SH-SY5Y (cell line): ENCODE data around the gene SPRR2D.

Experiments
- GATA2 ChIP-seq: IDR thresholded peaks from 2 replicates; pipeline ENCODE4 v1.6.1; 2011; ENCODE audit warnings: mild to moderate bottlenecking, low read depth, low read length
- GATA3 ChIP-seq: IDR thresholded peaks from 2 replicates; pipeline ENCODE4 v1.6.1; 2011; ENCODE audit warnings: low read depth, mild to moderate bottlenecking, low read length, moderate library complexity

- no peak for TF ChIP-seq GATA3
- no peak for TF ChIP-seq GATA2
Observed at GRCh38 chr1:153058826-153059784, 18.2 kb upstream of the SPRR2D start.
